MM.1S (cell line): ENCODE results near the gene PTPRE.

Source experiments
- DNase-seq: peaks from one replicate; pipeline ENCODE4 v3.0.0-alpha.2; 2015
- H2AFZ ChIP-seq: fragments of 300-600 bp; sonication (generic); 2 replicates; pipeline ENCODE4 v1.6.0; 2016; ENCODE audit warnings: antibody characterized with exemption, low read length
- H3F3A ChIP-seq: fragments of 300-600 bp; sonication (generic); 2 replicates; pipeline ENCODE4 v1.6.1; 2016; ENCODE audit warnings: mild to moderate bottlenecking, antibody characterized with exemption, low read length, moderate library complexity, mixed read lengths; ENCODE audit not compliant: insufficient read depth
- H3K27ac ChIP-seq: fragments of 300-600 bp; sonication (generic); 2 replicates; pipeline ENCODE4 v1.5.1; 2016; ENCODE audit warnings: mild to moderate bottlenecking, low read length
- H3K27me3 ChIP-seq: fragments of 300-600 bp; sonication (generic); replicated peaks from 2 replicates; pipeline ENCODE4 v1.6.0; 2016; ENCODE audit warnings: low read length; ENCODE audit not compliant: insufficient read depth
- H3K36me3 ChIP-seq: fragments of 300-600 bp; sonication (generic); replicated peaks from 2 replicates; pipeline ENCODE4 v1.6.1; 2016; ENCODE audit warnings: mild to moderate bottlenecking, low read length, mixed read lengths; ENCODE audit not compliant: insufficient read depth
- H3K4me1 ChIP-seq: fragments of 300-600 bp; sonication (generic); 2 replicates; pipeline ENCODE4 v1.6.1; 2016; ENCODE audit warnings: low read length, mixed read lengths
- H3K4me2 ChIP-seq: fragments of 300-600 bp; sonication (generic); 2 replicates; pipeline ENCODE4 v1.6.0; 2016; ENCODE audit warnings: low read depth, low read length
- H3K4me3 ChIP-seq: fragments of 300-600 bp; sonication (generic); 2 replicates; pipeline ENCODE4 v1.5.1; 2016; ENCODE audit warnings: low read length, mixed read lengths
- H3K79me2 ChIP-seq: fragments of 300-600 bp; sonication (generic); 2 replicates; pipeline ENCODE4 v1.6.1; 2016; ENCODE audit warnings: mixed run types, low read length, mixed read lengths
- H3K9ac ChIP-seq: fragments of 300-600 bp; sonication (generic); 2 replicates; pipeline ENCODE4 v1.6.1; 2016; ENCODE audit warnings: low read length, mixed read lengths
- H3K9me2 ChIP-seq: fragments of 300-600 bp; sonication (generic); replicated peaks from 2 replicates; pipeline ENCODE4 v1.6.1; 2016; ENCODE audit warnings: mild to moderate bottlenecking, low read length, mixed read lengths; ENCODE audit not compliant: insufficient read depth
- H3K9me3 ChIP-seq: fragments of 300-600 bp; sonication (generic); replicated peaks from 2 replicates; pipeline ENCODE4 v1.6.1; 2016; ENCODE audit warnings: mild to moderate bottlenecking, low read length, mixed read lengths; ENCODE audit not compliant: insufficient read depth
- H4K20me1 ChIP-seq: fragments of 300-600 bp; sonication (generic); 2 replicates; pipeline ENCODE4 v1.6.1; 2016; ENCODE audit warnings: mild to moderate bottlenecking, low read length, moderate library complexity, mixed read lengths; ENCODE audit not compliant: insufficient read depth
- CTCF ChIP-seq: fragments of 300-600 bp; sonication (generic); IDR thresholded peaks from 2 replicates; pipeline ENCODE4 v1.5.1; 2016; ENCODE audit warnings: antibody characterized with exemption, low read length, mixed read lengths
- EZH2 ChIP-seq: fragments of 300-600 bp; sonication (generic); optimal IDR thresholded peaks from 2 replicates; pipeline ENCODE3; 2017; ENCODE audit warnings: low read depth, mild to moderate bottlenecking, antibody characterized with exemption, low read length, mixed read lengths
- EZH2phosphoT487 ChIP-seq: fragments of 300-600 bp; sonication (generic); IDR thresholded peaks from 2 replicates; pipeline ENCODE4 v1.6.1; 2018; ENCODE audit warnings: antibody characterized with exemption, low read length

PTPRE gene

GRCh38 chr10:128049226-128050120, 142.6 kb downstream of the PTPRE start:
- no peak for DNase-seq
- Histone ChIP-seq H2AFZ (no peak overlapping the region), H3F3A (peaks cover 10% of the 10 kb centered on the region), H3K4me2 (peak overlapping the region; percentile 82; the same call in 1 of the 2 replicates), H3K27me3 (no peaks in the 10 kb centered on the region), H3K9me2 (no peaks in the 10 kb centered on the region), H3K79me2 (peaks cover 19% of the 10 kb centered on the region), H3K27ac (no peak overlapping the region), H3K9me3 (no peaks in the 10 kb centered on the region), H3K4me3 (peak overlapping the region; percentile 68), H3K9ac (no peak overlapping the region), H3K4me1 (peaks cover 17% of the 10 kb centered on the region), H4K20me1 (no peaks in the 10 kb centered on the region), H3K36me3 (no peaks in the 10 kb centered on the region)
- TF ChIP-seq EZH2phosphoT487 (no peak), EZH2 (no peak), CTCF (no peak)

GRCh38 chr10:128050121-128050516, 143.2 kb downstream of the PTPRE start:
- no peaks in the 10 kb centered on the region for H3K27me3 ChIP-seq
- DNase-seq = no peak
- H3K27ac ChIP-seq = no peak overlapping the region
- peaks cover 10% of the 10 kb centered on the region for H3F3A ChIP-seq
- H3K9ac ChIP-seq = no peak overlapping the region
- peaks cover 16% of the 10 kb centered on the region for H3K4me1 ChIP-seq
- peaks cover 19% of the 10 kb centered on the region for H3K79me2 ChIP-seq
- no peaks in the 10 kb centered on the region for H3K9me2 ChIP-seq
- H3K4me3 ChIP-seq = no peak overlapping the region
- no peak overlapping the region for H2AFZ ChIP-seq
- H3K36me3 ChIP-seq = no peaks in the 10 kb centered on the region
- H4K20me1 ChIP-seq = no peaks in the 10 kb centered on the region
- TF ChIP-seq CTCF (no peak), EZH2phosphoT487 (no peak), EZH2 (no peak)
- no peaks in the 10 kb centered on the region for H3K9me3 ChIP-seq
- H3K4me2 ChIP-seq = no peak overlapping the region

- H3K4me3 ChIP-seq = no peak overlapping the region
- H3K9ac ChIP-seq = no peak overlapping the region
- H3K36me3 ChIP-seq = no peaks in the 10 kb centered on the region
- H4K20me1 ChIP-seq = no peaks in the 10 kb centered on the region
- H3K9me3 ChIP-seq = no peaks in the 10 kb centered on the region
- H3K27me3 ChIP-seq = no peaks in the 10 kb centered on the region
- no peak overlapping the region for H3K27ac ChIP-seq
- peaks cover 10% of the 10 kb centered on the region for H3F3A ChIP-seq
- H2AFZ ChIP-seq = no peak overlapping the region
- peaks cover 9% of the 10 kb centered on the region for H3K4me1 ChIP-seq
- TF ChIP-seq EZH2 = no peak
- TF ChIP-seq EZH2phosphoT487 = no peak
- TF ChIP-seq CTCF = no peak
- H3K79me2 ChIP-seq = peaks cover 19% of the 10 kb centered on the region
- DNase-seq = no peak
- no peaks in the 10 kb centered on the region for H3K9me2 ChIP-seq
- H3K4me2 ChIP-seq = no peak overlapping the region
Measured at GRCh38 chr10:128050936-128051335, 144.0 kb downstream of the PTPRE start.
